DOHH2 (cell line): ENCODE measurements around the gene WDR70.

Experiments
- H3F3A ChIP-seq: fragments of 200-600 bp; sonication (generic), shearing (Covaris generic); 2 replicates; pipeline ENCODE4 v1.6.0; 2016; ENCODE audit warnings: antibody characterized with exemption, mild to moderate bottlenecking; ENCODE audit not compliant: control insufficient read depth, insufficient read depth
- H3K27ac ChIP-seq: fragments of 200-600 bp; sonication (generic); 2 replicates; pipeline ENCODE4 v1.5.1; 2014; ENCODE audit warnings: low read depth, mild to moderate bottlenecking, low read length, moderate library complexity
- H3K27me3 ChIP-seq: fragments of 200-600 bp; sonication (generic); 2 replicates; pipeline ENCODE4 v1.6.1; 2014; ENCODE audit warnings: mild to moderate bottlenecking, low read length, mixed read lengths; ENCODE audit not compliant: control insufficient read depth
- H3K36me3 ChIP-seq: fragments of 200-600 bp; sonication (generic); 2 replicates; pipeline ENCODE4 v1.6.1; 2014; ENCODE audit warnings: mild to moderate bottlenecking, low read length, moderate library complexity, mixed read lengths; ENCODE audit not compliant: control insufficient read depth
- H3K4me1 ChIP-seq: fragments of 200-600 bp; sonication (generic); 2 replicates; pipeline ENCODE4 v1.6.1; 2014; ENCODE audit warnings: mild to moderate bottlenecking, low read length, mixed read lengths; ENCODE audit not compliant: control insufficient read depth
- H3K4me2 ChIP-seq: fragments of 200-600 bp; sonication (generic); 2 replicates; pipeline ENCODE4 v1.6.0; 2014; ENCODE audit warnings: mild to moderate bottlenecking, low read length, moderate library complexity
- H3K4me3 ChIP-seq: fragments of 200-600 bp; sonication (generic); 2 replicates; pipeline ENCODE4 v1.5.1; 2014; ENCODE audit warnings: mild to moderate bottlenecking, low read length, mixed read lengths
- H3K79me2 ChIP-seq: fragments of 200-600 bp; sonication (generic); 2 replicates; pipeline ENCODE4 v1.6.1; 2014; ENCODE audit warnings: mild to moderate bottlenecking, low read length, mixed read lengths; ENCODE audit not compliant: control insufficient read depth
- H3K9me2 ChIP-seq: fragments of 200-600 bp; sonication (generic); replicated peaks from 2 replicates; pipeline ENCODE4 v1.6.1; 2014; ENCODE audit warnings: mild to moderate bottlenecking, low read length, mixed read lengths; ENCODE audit not compliant: control insufficient read depth
- H3K9me3 ChIP-seq: fragments of 200-600 bp; sonication (generic); 2 replicates; pipeline ENCODE4 v1.6.1; 2014; ENCODE audit warnings: antibody characterized with exemption, low read length, mixed read lengths; ENCODE audit not compliant: control insufficient read depth, insufficient read depth
- H4K20me1 ChIP-seq: fragments of 200-600 bp; sonication (generic); 2 replicates; pipeline ENCODE4 v1.6.0; 2014; ENCODE audit warnings: low read depth, mild to moderate bottlenecking, antibody characterized with exemption, low read length, moderate library complexity; ENCODE audit not compliant: control insufficient read depth, insufficient read depth
- EZH2phosphoT487 ChIP-seq: fragments of 200-600 bp; sonication (generic); IDR thresholded peaks from 2 replicates; pipeline ENCODE4 v1.6.1; 2017; ENCODE audit warnings: borderline replicate concordance, mild to moderate bottlenecking, antibody characterized with exemption, low read length, moderate library complexity, mixed read lengths
- TF ChIP-seq, protein P1 (sequence below): fragments of 200-600 bp; sonication (generic); IDR thresholded peaks from one replicate; pipeline ENCODE4 v1.5.1; 2014; ENCODE audit warnings: antibody characterized with exemption, mild to moderate bottlenecking, low read depth, low read length; ENCODE audit not compliant: poor library complexity, severe bottlenecking

WDR70 gene

GRCh38 chr5:37771731-37772130 is 392.6 kb downstream of the WDR70 start:
- H3K9me3 ChIP-seq = peaks cover 15% of the 10 kb centered on the region; the same call in 1 of the 2 replicates
- H3K27ac ChIP-seq = no peak overlapping the region
- no peaks in the 10 kb centered on the region for H3K27me3 ChIP-seq
- no peak overlapping the region for H3K4me3 ChIP-seq
- no peaks in the 10 kb centered on the region for H3K79me2 ChIP-seq
- no peaks in the 10 kb centered on the region for H4K20me1 ChIP-seq
- no peaks in the 10 kb centered on the region for H3K9me2 ChIP-seq
- no peaks in the 10 kb centered on the region for H3K36me3 ChIP-seq
- TF ChIP-seq EZH2phosphoT487 = no peak
- TF ChIP-seq, protein P1, sequence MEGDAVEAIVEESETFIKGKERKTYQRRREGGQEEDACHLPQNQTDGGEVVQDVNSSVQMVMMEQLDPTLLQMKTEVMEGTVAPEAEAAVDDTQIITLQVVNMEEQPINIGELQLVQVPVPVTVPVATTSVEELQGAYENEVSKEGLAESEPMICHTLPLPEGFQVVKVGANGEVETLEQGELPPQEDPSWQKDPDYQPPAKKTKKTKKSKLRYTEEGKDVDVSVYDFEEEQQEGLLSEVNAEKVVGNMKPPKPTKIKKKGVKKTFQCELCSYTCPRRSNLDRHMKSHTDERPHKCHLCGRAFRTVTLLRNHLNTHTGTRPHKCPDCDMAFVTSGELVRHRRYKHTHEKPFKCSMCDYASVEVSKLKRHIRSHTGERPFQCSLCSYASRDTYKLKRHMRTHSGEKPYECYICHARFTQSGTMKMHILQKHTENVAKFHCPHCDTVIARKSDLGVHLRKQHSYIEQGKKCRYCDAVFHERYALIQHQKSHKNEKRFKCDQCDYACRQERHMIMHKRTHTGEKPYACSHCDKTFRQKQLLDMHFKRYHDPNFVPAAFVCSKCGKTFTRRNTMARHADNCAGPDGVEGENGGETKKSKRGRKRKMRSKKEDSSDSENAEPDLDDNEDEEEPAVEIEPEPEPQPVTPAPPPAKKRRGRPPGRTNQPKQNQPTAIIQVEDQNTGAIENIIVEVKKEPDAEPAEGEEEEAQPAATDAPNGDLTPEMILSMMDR = no peak
- no peak overlapping the region for H3K4me2 ChIP-seq
- H3F3A ChIP-seq = no peaks in the 10 kb centered on the region
- H3K4me1 ChIP-seq = no peaks in the 10 kb centered on the region

- H3K27ac ChIP-seq = no peak overlapping the region
- no peak overlapping the region for H3K4me2 ChIP-seq
- no peaks in the 10 kb centered on the region for H3K79me2 ChIP-seq
- H3K9me3 ChIP-seq = peaks cover 15% of the 10 kb centered on the region; the same call in 1 of the 2 replicates
- TF ChIP-seq, protein P1 = no peak
- TF ChIP-seq EZH2phosphoT487 = no peak
- no peaks in the 10 kb centered on the region for H3K9me2 ChIP-seq
- no peaks in the 10 kb centered on the region for H3F3A ChIP-seq
- H3K4me1 ChIP-seq = no peaks in the 10 kb centered on the region
- no peaks in the 10 kb centered on the region for H4K20me1 ChIP-seq
- H3K4me3 ChIP-seq = no peak overlapping the region
- no peaks in the 10 kb centered on the region for H3K36me3 ChIP-seq
- no peaks in the 10 kb centered on the region for H3K27me3 ChIP-seq
These were observed 393.1 kb downstream of the WDR70 start for GRCh38 chr5:37772255-37772654.

DNA sequence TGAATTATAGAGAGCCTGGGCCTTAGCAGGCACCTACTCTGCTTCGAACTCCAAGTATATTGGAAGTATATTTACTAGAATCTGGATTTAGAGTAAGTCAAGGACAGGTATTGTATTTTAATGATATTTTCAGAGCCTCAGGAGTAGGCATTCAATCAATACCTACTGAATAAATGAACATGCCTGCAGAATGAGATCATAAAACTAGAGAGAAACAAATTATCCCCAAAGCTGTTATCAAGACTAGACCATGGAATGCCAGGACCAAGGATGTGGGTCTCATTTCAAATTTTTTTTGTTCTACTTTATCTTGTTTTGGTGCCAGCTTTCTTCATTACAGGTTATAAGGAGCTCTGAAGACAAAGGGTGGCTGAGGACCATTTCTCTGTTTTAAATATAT is 394.7 kb downstream of the WDR70 start:
- Histone ChIP-seq H3K4me1 (no peaks in the 10 kb centered on the region), H3F3A (no peaks in the 10 kb centered on the region)
- TF ChIP-seq, protein P1 = no peak
- TF ChIP-seq EZH2phosphoT487 = no peak

More for the DNA sequence above, 394.7 kb downstream of the WDR70 start:
- Histone ChIP-seq H4K20me1 (no peaks in the 10 kb centered on the region), H3K27ac (no peak overlapping the region), H3K27me3 (no peaks in the 10 kb centered on the region), H3K4me3 (no peak overlapping the region), H3K79me2 (no peaks in the 10 kb centered on the region), H3K9me2 (no peaks in the 10 kb centered on the region), H3K9me3 (peaks cover 15% of the 10 kb centered on the region; the same call in 1 of the 2 replicates), H3K36me3 (no peaks in the 10 kb centered on the region), H3K4me2 (no peak overlapping the region)
